HG03342 (cell line): ENCODE measurements around the gene TSKS.
"Not testable (repeated sequence)": the region's sequence is repeated elsewhere in the genome, so short reads cannot be mapped to it uniquely, and the experiment has no call there.

Experiments
- ATAC-seq: cut with Tn5 transposase; IDR thresholded peaks from one replicate; pipeline ENCODE4 v1.9.1; 2021; ENCODE audit warnings: mild to moderate bottlenecking, moderate library complexity; ENCODE audit not compliant: unreplicated experiment

The TSKS gene

DNA sequence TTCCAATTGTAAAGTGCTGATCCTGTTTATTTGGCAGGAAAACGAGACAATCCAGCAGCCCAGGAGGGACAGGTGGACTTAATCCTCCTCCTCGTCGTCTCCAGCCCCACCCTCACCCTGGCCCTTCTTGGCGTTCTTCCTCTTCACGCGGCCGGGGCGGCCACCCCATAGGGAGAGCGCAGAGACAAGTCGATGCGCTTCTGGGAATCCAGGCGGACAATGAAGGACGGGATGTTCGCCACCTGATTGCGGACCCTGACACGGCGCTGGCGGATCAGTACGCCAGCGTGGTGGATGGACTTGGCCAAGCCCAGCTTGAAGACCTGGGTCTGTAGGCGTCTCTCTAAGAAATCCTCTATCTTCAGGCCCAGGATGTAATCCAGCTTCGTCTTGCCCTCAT is 43.7 kb downstream of the TSKS start:
- not testable (repeated sequence) for ATAC-seq

DNA sequence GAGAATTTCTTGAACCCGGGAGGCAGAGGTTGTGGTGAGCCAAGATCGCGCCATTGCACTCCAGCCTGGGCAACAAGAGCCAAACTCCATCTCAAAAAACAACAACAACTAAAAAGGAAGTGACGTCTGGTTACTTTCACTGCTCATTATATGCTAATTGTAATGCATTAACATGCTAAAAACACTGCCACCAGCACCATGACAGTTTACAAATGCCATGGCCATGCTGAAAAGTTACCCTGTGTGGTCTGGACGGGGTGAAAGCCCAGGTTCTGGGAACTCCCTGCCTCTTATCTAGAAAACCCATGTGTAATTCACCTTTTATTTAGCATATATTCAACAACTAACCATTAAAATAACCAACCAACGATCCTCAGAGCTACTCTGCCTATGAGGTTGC is 44.1 kb downstream of the TSKS start:
- ATAC-seq = no peak

DNA sequence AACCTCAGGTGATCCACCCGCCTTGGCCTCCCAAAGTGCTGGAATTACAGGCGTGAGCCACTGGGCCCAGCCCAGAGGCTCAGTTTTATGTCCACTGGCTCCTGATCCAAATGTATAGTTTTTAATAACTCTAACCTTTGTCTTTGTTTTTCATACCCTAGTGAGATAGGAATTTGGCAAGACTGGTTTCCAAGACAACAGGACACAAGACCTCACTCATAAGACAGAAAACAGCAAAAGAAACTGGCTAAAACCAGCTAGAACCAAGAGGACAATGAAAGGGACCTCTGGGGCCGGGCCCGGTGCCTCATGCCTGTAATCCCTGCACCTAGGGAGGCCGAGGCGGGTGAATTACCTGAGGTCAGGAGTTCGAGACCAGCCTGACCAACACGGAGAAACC is 44.6 kb downstream of the TSKS start:
- no peak for ATAC-seq

DNA sequence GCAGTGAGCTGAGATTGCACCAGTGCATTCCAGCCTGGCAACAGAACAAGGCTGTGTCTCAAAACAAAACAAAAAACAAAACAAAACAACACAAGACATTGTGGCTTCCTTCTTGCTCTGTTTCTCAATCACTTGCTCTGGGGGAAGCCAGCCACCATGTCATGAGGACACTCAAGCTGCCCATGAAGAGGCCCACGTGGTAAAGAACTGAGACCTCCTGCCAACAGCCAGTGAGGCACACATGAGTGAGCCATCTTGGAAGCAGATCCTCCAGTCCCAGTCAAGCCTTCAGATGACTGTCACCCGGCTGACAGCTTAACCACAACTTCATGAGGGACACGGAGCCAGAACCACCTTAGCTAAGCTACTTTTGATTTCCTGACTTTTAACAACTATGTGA is 47.0 kb downstream of the TSKS start:
- no peak for ATAC-seq

DNA sequence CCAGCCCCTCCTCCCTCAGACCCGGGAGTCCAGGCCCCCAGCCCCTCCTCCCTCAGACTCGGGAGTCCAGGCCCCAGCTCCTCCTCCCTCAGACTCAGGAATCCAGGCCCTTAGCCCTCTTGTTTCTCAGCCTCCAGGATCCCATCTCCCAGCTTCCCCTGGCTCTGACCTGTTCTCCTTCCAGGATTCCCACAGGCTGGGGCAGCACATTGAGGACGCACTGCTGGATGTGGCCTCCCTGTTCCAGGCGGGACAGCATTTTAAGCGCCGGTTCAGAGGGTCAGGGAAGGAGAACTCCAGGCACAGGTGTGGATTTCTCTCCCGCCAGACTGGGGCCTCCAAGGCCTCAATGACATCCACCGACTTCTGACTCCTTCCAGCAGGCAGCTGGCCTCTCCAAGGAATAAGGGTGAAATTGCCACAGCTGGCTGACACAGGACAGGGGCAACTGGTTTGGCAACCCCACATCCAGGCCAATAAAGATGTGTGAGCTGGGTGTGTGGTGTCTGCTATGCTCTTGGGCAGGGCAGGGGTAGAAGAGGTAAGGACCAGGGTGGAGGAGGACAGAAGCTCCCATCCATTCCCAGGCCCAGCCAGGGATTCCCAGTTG is 49.8 kb downstream of the TSKS start:
- no peak for ATAC-seq

DNA sequence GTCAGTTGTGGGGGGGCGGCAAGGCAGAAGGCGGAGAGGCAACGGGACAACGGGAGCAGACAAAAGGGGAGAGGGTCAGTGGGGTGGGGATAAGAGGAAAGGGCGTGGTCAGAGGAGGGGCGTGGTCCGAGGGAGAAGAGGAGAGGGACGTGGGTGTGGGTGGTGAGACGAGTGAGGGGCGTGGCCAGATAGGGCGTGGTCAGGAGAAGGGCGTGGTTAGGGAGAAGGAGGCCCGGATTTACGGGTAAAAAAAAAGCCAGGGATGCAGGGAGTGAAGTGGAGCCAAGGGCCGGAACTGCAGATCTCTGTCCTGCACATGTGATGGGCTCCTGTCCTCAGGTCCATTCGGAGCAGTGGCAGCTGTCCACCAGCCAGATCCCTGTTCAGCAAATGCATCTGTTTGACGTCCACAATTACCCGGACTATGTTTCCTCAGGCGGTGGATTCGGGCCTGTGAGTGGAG is 50.7 kb downstream of the TSKS start:
- ATAC-seq = no peak

DNA sequence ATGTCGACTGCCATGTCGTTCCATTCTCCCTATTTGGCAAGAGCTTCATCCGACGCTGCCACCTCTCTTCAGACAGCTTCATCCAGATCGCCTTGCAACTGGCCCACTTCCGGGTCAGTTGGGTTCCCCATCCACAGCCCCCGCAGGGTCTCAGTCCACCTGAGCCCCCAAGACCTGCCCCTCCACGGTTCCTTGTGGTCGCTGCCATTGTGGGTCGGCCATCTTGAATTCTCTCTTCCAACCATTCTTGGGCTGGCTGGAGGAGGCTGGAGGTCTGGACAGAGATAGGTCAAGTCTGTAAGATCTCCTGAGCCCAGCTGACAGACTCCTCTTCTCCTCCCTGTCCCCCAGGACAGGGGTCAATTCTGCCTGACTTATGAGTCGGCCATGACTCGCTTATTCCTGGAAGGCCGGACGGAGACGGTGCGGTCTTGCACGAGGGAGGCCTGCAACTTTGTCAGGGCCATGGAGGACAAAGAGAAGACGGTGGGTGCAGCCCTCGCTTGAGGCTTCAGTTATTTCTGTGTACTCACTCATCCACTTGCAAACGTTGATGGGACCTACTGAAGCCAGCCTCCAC is 52.6 kb downstream of the TSKS start:
- ATAC-seq = no peak

DNA sequence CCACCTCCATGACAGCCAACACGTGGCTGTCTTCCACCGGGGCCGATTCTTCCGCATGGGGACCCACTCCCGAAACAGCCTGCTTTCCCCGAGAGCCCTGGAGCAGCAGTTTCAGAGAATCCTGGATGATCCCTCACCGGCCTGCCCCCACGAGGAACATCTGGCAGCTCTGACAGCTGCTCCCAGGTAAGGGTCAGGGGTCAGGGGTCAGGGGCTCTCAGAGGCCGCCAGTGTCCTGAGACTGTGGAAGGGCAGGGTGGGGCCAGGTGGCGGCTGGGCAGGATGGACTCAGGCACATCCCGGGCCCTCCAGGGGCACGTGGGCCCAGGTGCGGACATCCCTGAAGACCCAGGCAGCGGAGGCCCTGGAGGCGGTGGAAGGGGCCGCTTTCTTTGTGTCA is 57.2 kb downstream of the TSKS start:
- ATAC-seq = no peak

DNA sequence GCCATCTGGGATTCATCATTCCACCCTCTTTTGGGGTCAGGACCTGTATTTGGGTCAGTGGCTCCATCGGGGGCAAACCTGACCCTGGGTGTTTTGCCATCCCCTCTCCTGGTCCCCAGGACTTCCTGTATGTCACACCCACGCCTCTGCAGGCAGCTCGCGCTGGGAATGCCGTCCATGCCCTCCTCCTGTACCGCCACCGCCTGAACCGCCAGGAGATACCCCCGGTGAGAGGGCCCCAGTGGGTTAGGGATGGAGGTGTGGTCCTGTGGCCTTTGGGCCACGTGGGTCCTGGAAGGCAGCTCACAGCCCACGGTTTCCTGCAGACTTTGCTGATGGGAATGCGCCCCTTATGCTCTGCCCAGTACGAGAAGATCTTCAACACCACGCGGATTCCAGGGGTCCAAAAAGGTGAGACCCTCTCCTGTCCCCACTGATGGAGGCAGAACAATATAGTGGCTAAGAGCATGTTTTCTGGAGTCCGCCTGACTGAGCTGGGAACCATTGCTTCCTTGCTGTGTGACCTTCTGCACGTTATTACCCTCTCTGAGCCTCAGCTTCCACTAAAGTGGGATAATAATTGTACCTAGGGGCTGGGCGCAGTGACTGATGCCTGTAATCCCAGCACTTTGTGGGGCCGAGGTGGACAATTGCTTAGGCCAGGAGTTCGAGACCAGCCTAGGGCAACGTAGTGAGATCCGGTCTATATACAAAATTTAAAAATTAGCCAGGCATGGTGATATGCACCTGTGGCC is 58.0 kb downstream of the TSKS start:
- no peak for ATAC-seq

DNA sequence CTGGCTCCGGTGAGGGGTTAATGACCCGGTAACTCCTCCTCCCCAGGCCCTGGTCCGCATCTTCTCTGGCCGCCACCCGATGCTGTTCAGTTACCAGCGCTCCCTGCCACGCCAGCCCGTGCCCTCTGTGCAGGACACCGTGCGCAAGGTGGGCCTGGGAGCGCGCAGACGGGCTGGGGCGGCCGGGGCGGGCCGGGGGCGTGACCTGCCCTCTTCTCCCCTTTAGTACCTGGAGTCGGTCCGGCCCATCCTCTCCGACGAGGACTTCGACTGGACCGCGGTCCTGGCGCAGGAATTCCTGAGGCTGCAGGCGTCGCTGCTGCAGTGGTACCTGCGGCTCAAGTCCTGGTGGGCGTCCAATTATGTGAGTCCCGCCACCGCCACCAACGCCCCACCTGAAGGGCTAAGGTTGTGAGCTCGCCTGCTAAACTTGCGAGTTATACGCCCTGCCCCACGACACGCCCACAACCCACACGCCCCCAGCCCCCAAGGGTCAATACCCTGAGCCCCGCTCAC is 61.8 kb downstream of the TSKS start:
- no peak for ATAC-seq

DNA sequence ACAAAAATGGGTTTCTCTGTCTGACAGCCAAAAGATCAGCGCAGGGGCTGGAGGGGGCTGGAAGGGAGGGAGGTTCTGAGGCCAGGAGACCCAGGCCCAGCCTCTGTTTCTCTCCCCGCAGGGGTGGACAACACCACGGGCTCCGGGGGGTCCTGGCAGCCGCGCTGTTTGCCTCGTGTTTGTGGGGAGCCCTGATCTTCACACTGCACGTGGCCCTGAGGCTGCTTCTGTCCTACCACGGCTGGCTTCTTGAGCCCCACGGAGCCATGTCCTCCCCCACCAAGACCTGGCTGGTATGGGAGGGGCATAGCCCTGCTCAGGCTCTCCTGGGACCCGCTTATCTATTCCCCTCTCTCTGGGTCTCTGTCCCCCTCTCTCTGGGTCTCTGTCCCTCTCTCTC is 62.5 kb downstream of the TSKS start:
- no peak for ATAC-seq

DNA sequence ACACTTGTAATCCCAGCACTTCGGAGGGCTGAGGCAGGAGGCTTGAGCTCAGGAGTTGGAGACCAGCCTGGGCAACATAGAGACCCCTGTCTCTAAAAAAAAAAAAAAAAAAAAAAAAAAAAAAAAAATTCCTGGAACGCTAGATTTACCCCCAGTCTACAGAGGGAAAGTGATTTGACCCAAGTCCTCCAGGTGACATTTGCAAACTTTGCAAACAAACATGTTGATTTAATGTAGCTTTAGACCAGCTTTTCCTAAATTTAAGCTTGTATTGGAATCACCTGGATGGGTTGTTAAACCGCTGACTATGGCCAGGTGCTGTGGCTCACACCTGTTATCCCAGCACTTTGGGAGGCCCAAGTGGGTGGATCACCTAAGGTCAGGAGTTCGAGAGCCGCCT is 63.7 kb downstream of the TSKS start:
- ATAC-seq = no peak

DNA sequence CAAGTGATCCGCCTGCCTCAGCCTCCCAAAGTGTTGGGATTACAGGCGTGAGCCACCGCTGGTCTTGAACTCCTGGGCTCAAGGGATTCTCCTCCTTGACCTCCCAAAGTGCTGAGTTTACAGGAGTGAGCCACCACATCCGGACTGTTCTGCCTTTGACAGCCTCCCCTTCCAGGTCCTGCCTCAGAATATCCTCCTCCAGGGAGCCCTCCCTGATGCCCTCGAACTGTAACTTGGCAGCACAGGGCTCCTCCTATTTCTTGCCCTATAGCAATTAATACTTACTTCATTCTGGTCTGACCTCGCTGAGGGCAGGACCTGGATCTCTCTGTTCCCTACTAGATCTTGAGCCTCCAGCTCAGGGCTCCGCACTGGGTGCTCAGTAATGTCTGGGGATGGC is 66.2 kb downstream of the TSKS start:
- ATAC-seq = no peak

DNA sequence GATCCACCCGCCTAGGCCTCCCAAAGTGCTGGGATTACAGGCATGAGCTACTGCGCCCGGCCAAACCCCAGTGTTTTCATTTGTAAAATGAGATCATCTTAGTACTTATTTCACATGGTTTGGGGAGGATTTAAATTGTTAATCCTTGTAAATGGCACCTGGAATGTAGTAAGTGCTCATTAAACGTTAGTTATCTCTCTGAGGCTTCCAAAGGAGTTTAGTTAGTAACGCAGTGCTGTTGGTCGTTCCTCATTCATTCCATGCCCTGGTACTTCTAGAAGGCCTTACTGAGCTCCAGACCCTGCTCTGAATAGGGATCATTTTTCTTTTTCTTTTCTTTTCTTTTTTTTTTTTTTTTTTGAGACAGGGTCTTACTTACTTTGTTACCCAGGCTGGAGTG is 67.0 kb downstream of the TSKS start:
- no peak for ATAC-seq

DNA sequence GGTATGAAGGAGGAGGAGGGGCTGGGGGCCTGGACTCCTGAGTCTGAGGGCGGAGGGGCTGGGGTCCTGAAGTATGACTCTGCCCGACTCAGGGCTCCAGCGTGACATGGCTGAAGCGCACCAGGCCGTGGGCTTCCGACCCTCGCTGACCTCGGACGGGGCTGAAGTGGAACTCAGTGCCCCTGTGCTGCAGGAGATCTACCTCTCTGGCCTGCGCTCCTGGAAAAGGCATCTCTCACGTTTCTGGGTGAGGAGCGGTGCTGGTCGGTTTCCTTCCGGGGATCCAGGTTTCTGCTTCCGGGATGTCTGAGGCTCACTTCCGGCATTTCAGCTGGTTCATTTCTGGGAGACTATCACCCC is 71.0 kb downstream of the TSKS start:
- no peak for ATAC-seq

DNA sequence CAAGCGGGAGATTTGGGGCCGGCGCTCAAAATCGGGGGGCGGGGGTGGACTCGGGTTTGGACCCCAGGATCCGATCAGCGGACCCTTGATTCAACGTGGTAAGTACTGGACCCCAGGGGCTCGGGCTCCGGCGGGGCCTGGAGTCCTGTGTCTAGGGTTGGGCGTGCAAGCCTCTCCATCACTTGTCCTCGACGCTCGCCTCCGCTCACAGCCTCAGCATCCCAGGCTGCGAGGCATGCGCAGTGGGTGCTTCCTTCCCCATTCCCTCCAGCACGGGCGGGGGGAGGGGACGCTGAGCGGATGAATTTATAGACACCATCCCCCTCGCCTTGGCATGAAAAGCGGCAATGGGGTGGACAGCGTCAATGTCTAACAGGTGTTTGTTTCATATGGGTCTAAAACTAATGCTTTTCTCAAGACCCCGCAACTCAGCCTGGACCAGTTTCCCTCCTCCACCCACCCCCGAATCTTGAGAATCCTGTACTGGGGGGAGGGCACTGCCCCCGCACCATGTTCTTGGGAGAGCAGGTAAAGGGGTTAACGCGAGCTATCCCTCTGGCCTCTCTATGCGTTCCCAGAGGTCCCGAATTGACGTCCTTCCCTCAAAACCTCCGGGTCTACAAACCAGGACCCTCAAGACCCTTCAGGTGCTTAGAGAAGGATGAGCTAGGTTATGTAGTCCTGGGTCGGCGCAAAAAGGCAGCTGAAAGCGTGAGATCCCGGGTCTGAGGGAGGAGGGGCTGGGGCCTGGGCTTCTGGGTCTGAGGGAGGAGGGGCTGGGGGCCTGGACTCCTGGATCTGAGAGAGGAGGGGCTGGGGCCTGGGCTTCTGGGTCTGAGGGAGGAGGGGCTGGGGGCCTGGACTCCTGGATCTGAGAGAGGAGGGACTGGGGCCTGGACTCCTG is 71.6 kb downstream of the TSKS start:
- no peak for ATAC-seq

DNA sequence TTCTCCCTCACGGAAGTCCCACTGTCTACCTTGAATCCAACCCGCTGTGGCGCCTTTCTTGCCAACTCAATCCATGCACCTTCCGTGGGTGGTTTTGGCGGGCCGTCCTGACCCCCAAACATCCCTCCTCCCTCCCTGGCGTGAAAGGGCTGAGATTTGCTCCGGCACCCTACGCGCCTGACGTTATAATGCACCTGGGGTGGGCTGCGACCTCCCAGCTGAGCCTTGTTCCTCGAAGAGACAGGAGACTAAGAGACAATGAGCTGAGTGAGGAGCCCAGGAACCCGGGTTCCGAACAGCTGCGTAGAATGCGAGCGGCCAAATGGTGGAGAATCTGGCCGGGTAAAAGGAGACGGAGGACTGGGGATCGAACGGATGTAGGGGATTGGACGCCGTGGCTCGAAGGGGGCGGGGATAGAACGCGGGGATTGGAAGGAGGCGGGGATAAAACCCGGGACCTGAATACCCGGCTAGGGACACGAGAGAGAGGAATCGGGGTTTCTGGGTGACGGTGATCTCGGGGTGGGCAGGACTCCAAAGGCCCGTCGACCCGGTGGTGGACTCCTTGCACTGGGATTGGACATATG is 72.4 kb downstream of the TSKS start, which contains the start of gene CPT1C:
Gene CPT1C, plus strand, starts transcription at position 461 of the 587 bp plus-strand sequence. CDS start 1,137 bp downstream, outside the sequence.
- ATAC-seq = no peak

DNA sequence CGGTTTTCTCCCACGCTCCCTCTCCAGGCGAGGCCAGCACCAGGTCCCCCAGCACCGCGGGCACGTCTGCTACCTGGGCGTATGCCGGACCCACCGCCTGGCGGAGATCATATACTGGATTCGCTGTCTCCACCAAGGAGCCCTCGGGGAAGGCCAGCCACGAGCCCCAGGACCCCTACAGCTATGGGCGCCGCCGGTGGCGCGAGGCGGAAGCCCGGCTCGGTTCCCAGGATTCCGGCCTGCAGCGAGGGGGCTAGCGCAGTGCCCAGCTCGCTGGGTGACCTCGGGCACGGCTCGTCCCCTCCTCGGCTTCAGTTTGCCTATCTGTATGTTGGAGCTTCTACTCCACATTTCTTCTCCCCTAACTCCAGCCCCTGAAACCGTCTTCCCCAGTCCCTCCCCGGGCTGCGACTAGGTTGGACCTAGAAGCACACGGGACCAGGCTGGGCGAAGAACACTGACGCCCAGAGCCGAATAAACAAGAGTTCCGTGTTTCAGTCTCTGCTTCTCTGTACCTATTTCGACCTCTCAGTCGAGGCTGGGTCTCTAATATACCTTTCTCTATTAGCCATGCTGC is 72.9 kb downstream of the TSKS start:
- no peak for ATAC-seq
